Gastroesophageal sphincter (tissue), 4 donors: ENCODE data around the gene RBM39. TPM values are rescaled to one million over a fixed set of nuclear protein-coding genes. Genes with fewer than 3 reads are reported as not detected.
"Not testable (repeated sequence)": the region's sequence is repeated elsewhere in the genome, so short reads cannot be mapped to it uniquely, and the experiment has no call there.

Experiments used
- ATAC-seq: fragments of 150-250 bp; one replicate; pipeline ENCODE4 v1.9.1; 2016; ENCODE audit warnings: mild to moderate bottlenecking, moderate library complexity
- H3K27ac ChIP-seq, 4 donors: fragments of 200-600 bp; sonication (generic) in 3 of 4; 1 replicate in 3 of 4; 2 replicates in 1 of 4; pipeline ENCODE4 v1.5.1; 2016 to 2019
- H3K27me3 ChIP-seq: fragments of 200-600 bp; sonication (generic); one replicate; pipeline ENCODE4 v1.5.1; 2019
- H3K36me3 ChIP-seq, 2 donors: fragments of 200-600 bp; sonication (generic); one replicate each; pipeline ENCODE4 v1.5.1; 2019; ENCODE audit warnings: control low read depth in 1 of 2
- H3K4me1 ChIP-seq, 3 donors: fragments of 200-600 bp; sonication (generic); 1 replicate in 2 of 3; 2 replicates in 1 of 3; pipeline ENCODE4 v1.5.1; 2016 to 2019; ENCODE audit warnings: control low read depth in 2 of 3
- H3K4me3 ChIP-seq, 2 donors: fragments of 200-600 bp; sonication (generic); one replicate each; pipeline ENCODE4 v1.5.1; 2019; ENCODE audit warnings: mild to moderate bottlenecking in 1 of 2, moderate library complexity in 1 of 2
- H3K9me3 ChIP-seq, 3 donors: fragments of 200-600 bp; sonication (generic); one replicate each; pipeline ENCODE4 v1.5.1; 2017 to 2019; ENCODE audit warnings: control low read depth in 2 of 3
- CTCF ChIP-seq, 4 experiments: fragments of 200-600 bp in 2 of 4; fragments of 450-650 bp in 2 of 4; sonication (generic) in 1 of 4; IDR thresholded peaks; one replicate each; pipeline ENCODE4 v1.5.1; 2017 to 2019; ENCODE audit warnings: antibody characterized with exemption in 4 of 4, mild to moderate bottlenecking in 2 of 4, moderate library complexity in 2 of 4
- EP300 ChIP-seq: sonication (generic); formaldehyde crosslinking; IDR thresholded peaks from one replicate; pipeline ENCODE4 v1.6.1; 2017; ENCODE audit warnings: antibody characterized with exemption, mild to moderate bottlenecking
- POLR2A ChIP-seq, 2 donors: fragments of 450-650 bp; IDR thresholded peaks; one replicate each; pipeline ENCODE4 v1.6.1; 2017; ENCODE audit warnings: antibody characterized with exemption in 2 of 2, mild to moderate bottlenecking in 2 of 2, moderate library complexity in 1 of 2
- POLR2AphosphoS5 ChIP-seq: sonication (generic); formaldehyde crosslinking; IDR thresholded peaks from one replicate; pipeline ENCODE4 v1.6.1; 2017; ENCODE audit warnings: antibody characterized with exemption
- WGBS, 2 donors: methylation state at CpG; one replicate each; pipeline ENCODE4 v1.1.5; 2018; ENCODE audit warnings: low coverage in 1 of 2; 5-methylcytosine and 5-hydroxymethylcytosine counted together
- total RNA-seq, 4 donors: library from RNA; depleted of rRNA; stranded (reverse); fragments of >200 nt; gene quantifications; one replicate each; pipeline ENCODE4 v1.1.0, GENCODE V29; 2016

Gene RBM39
- total RNA-seq, 4 donors from 2014 or later: 159 to 369 (median 238) TPM

GRCh38 chr20:35729836-35730582, 12.1 kb downstream of the RBM39 start:
- Histone ChIP-seq H3K27ac (no peak overlapping the region), H3K27me3 (no peaks in the 10 kb centered on the region), H3K9me3 (no peaks in the 10 kb centered on the region), H3K4me3 (no peak overlapping the region), H3K4me1 (peaks cover 17 to 82% (median 18%) of the 10 kb centered on the region in 3 donors), H3K36me3 (peaks cover 7 to 100% of the 10 kb centered on the region in 2 donors)
- ATAC-seq: no peak
- 61 to 69% methylated on average over 2 of the region's 2 CpGs for WGBS, 2 donors
- no peak for TF ChIP-seq POLR2A (IDR thresholded peaks at IDR 0.05)
- TF ChIP-seq CTCF (IDR thresholded peaks at IDR 0.05): no peak
- no peak for TF ChIP-seq POLR2AphosphoS5
- no peak for TF ChIP-seq EP300

GRCh38 chr20:35729283-35729807, 12.7 kb downstream of the RBM39 start:
- Histone ChIP-seq H3K27me3 (no peaks in the 10 kb centered on the region), H3K9me3 (no peaks in the 10 kb centered on the region), H3K4me1 (peaks cover 12 to 75% (median 12%) of the 10 kb centered on the region in 3 donors), H3K36me3 (peaks cover 7 to 100% of the 10 kb centered on the region in 2 donors), H3K4me3 (no peak overlapping the region), H3K27ac (no peak overlapping the region)
- ATAC-seq: no peak
- WGBS, 2 donors: 53 to 63% methylated on average over 7 of the region's 7 CpGs
- TF ChIP-seq POLR2A (IDR thresholded peaks at IDR 0.05) (no peak), POLR2AphosphoS5 (no peak), CTCF (IDR thresholded peaks at IDR 0.05) (no peak), EP300 (no peak)

GRCh38 chr20:35726842-35727711, 15.0 kb downstream of the RBM39 start:
- H3K4me1 ChIP-seq: peaks cover 4 to 66% (median 7%) of the 10 kb centered on the region in 3 donors
- H3K27ac ChIP-seq: no peak overlapping the region
- TF ChIP-seq POLR2AphosphoS5 (no peak), EP300 (no peak), CTCF (IDR thresholded peaks at IDR 0.05) (no peak), POLR2A (IDR thresholded peaks at IDR 0.05) (no peak)
- no peak overlapping the region for H3K4me3 ChIP-seq
- peaks cover 0 to 98% of the 10 kb centered on the region in 2 donors for H3K36me3 ChIP-seq
- 79 to 90% methylated on average over 8 to 19 of the region's 20 CpGs for WGBS, 2 donors
- no peaks in the 10 kb centered on the region for H3K9me3 ChIP-seq
- no peak for ATAC-seq
- no peaks in the 10 kb centered on the region for H3K27me3 ChIP-seq

- no peak overlapping the region for H3K4me3 ChIP-seq
- H3K27ac ChIP-seq: no peak overlapping the region
- WGBS, 2 donors: 73 to 74% methylated on average over 10 to 12 of the region's 13 CpGs
- no peaks in the 10 kb centered on the region for H3K9me3 ChIP-seq
- no peak for ATAC-seq
- H3K4me1 ChIP-seq: peaks cover 0 to 58% (median 4%) of the 10 kb centered on the region in 3 donors
- H3K27me3 ChIP-seq: no peaks in the 10 kb centered on the region
- TF ChIP-seq POLR2A (IDR thresholded peaks at IDR 0.05) (no peak), POLR2AphosphoS5 (peak; percentile 4)
- peaks cover 0 to 98% of the 10 kb centered on the region in 2 donors for H3K36me3 ChIP-seq
Observed at GRCh38 chr20:35724321-35725230, 17.5 kb downstream of the RBM39 start.

GRCh38 chr20:35723652-35724320, 18.3 kb downstream of the RBM39 start:
- ATAC-seq, H3K4me3 ChIP-seq, H3K27ac ChIP-seq, H3K9me3 ChIP-seq, H3K27me3 ChIP-seq: not testable (repeated sequence)
- 84% methylated on average over 4 of the region's 12 CpGs; no CpG with 5 or more reads in 1 of the 2 donors for WGBS, 2 donors
- peaks cover 0 to 58% (median 0%) of the 10 kb centered on the region in 3 donors for H3K4me1 ChIP-seq
- H3K36me3 ChIP-seq: peaks cover 0 to 98% of the 10 kb centered on the region in 2 donors

GRCh38 chr20:35723275-35723639, 18.8 kb downstream of the RBM39 start:
- H3K9me3 ChIP-seq, ATAC-seq, H3K4me3 ChIP-seq, H3K27me3 ChIP-seq, H3K27ac ChIP-seq: not testable (repeated sequence)
- H3K4me1 ChIP-seq: peaks cover 0 to 58% (median 0%) of the 10 kb centered on the region in 3 donors
- peaks cover 0 to 98% of the 10 kb centered on the region in 2 donors for H3K36me3 ChIP-seq
- WGBS, 2 donors: 62 to 95% methylated on average over 3 of the region's 4 CpGs
